HepG2 (cell line): ENCODE results near the gene CPNE4. TPM values are rescaled to one million over a fixed set of nuclear protein-coding genes. Genes with fewer than 3 reads are reported as not detected.

Experiments used
- ATAC-seq: fragments of 200-7000 bp; cut with Tn5 transposase; 3 replicates; pipeline ENCODE4 v1.9.1; 2020; ENCODE audit warnings: mild to moderate bottlenecking, moderate library complexity
- BruUV-seq: library from RNA; stranded (reverse); fragments of 400-500 nt; replicated peaks from 2 replicates; lab custom pipeline; 2021; lab: Mats Ljungman, UMichigan
- CTCF ChIA-PET: fragments of 300-600 bp; formaldehyde crosslinking; extraction: SDS; loops from one replicate; lab custom pipeline; 2021; ENCODE audit warnings: low total read pairs, inconsistent platforms, low intra/inter-chr PET ratio; lab: Yijun Ruan, JAX
- POLR2A ChIA-PET: fragments of 350-600 bp; sonication (Branson Sonifier 250); formaldehyde crosslinking; loops from one replicate; lab custom pipeline; 2020; ENCODE audit warnings: antibody characterized with exemption, inconsistent platforms; lab: Yijun Ruan, JAX
- DNase-seq: peaks from one replicate; pipeline ENCODE4 v3.0.0-alpha.2; 2015; ENCODE audit warnings: low spot score
- FAIRE-seq: peaks from 3 replicates; lab custom pipeline; 2011; peaks lifted over from hg19 to GRCh38; lab: Jason Lieb, UNC
- H2AFZ ChIP-seq: one replicate; pipeline ENCODE4 v1.6.1; 2011; ENCODE audit warnings: low read length, inconsistent platforms
- H3K27ac ChIP-seq: fragments of 300-600 bp; 3 replicates; pipeline ENCODE4 v1.8.0; 2011; ENCODE audit warnings: mixed run types, mild to moderate bottlenecking, mixed read lengths, low read length, inconsistent platforms; ENCODE audit not compliant: insufficient read depth; ENCODE audit errors: extremely low read length
- H3K27me3 ChIP-seq, 2 experiments: fragments of 200-600 bp in 1 of 2; 2 replicates in 1 of 2; 3 replicates in 1 of 2; pipeline versions ENCODE4 v1.6.0 to v1.8.0; 2011; ENCODE audit warnings: low read length in 2 of 2, mild to moderate bottlenecking in 2 of 2, moderate library complexity in 2 of 2, inconsistent platforms in 1 of 2; ENCODE audit not compliant: insufficient read depth in 2 of 2, control insufficient read depth in 1 of 2
- H3K36me3 ChIP-seq, 2 experiments: fragments of 200-600 bp in 1 of 2; replicated peaks in 1 of 2; 2 replicates in 1 of 2; 3 replicates in 1 of 2; pipeline versions ENCODE4 v1.5.1 to v1.8.0; 2011; ENCODE audit warnings: low read length in 2 of 2, inconsistent platforms in 1 of 2; ENCODE audit not compliant: insufficient read depth in 2 of 2, control insufficient read depth in 1 of 2
- H3K4me1 ChIP-seq: 2 replicates; pipeline ENCODE4 v1.5.1; 2012; ENCODE audit warnings: low read length, inconsistent platforms; ENCODE audit not compliant: insufficient read depth
- H3K4me2 ChIP-seq: 2 replicates; pipeline ENCODE4 v1.6.0; 2011; ENCODE audit warnings: low read depth, low read length, inconsistent platforms
- H3K4me3 ChIP-seq, 3 experiments: fragments of 200-600 bp in 1 of 3; sonication (generic), shearing (Covaris generic) in 1 of 3; replicated peaks in 1 of 3; 2 replicates each; pipeline ENCODE4 v1.5.1; 2011 to 2016; ENCODE audit warnings: low read length in 3 of 3, inconsistent platforms in 2 of 3, low read depth in 2 of 3, mild to moderate bottlenecking in 2 of 3, control low read depth in 1 of 3, mixed read lengths in 1 of 3; ENCODE audit not compliant: insufficient read depth in 1 of 3
- H3K79me2 ChIP-seq: one replicate; pipeline ENCODE4 v1.6.1; 2011; ENCODE audit warnings: low read length, inconsistent platforms; ENCODE audit not compliant: insufficient read depth
- H3K9ac ChIP-seq: 2 replicates; pipeline ENCODE4 v1.6.0; 2011; ENCODE audit warnings: mild to moderate bottlenecking, low read depth, low read length, inconsistent platforms; ENCODE audit not compliant: insufficient read depth
- H3K9me3 ChIP-seq: 2 replicates; pipeline ENCODE4 v1.5.1; 2012; ENCODE audit warnings: mild to moderate bottlenecking, low read length
- H4K20me1 ChIP-seq: 2 replicates; pipeline ENCODE4 v1.6.0; 2011; ENCODE audit warnings: inconsistent platforms, mild to moderate bottlenecking, low read length, moderate library complexity; ENCODE audit not compliant: insufficient read depth
- IRX3 ChIP-seq: sonication (generic); formaldehyde crosslinking; IDR thresholded peaks from 2 replicates; pipeline ENCODE4 v1.8.1; 2023; ENCODE audit warnings: mild to moderate bottlenecking, low read depth, missing genetic modification reagents, borderline replicate concordance
- MLLT10 ChIP-seq: sonication (generic); formaldehyde crosslinking; IDR thresholded peaks from 2 replicates; pipeline ENCODE4 v1.4.0; 2020; ENCODE audit warnings: missing genetic modification reagents
- NR2C2 ChIP-seq: sonication (generic); formaldehyde crosslinking; IDR thresholded peaks from 2 replicates; pipeline ENCODE4 v1.4.0; 2020; ENCODE audit warnings: missing genetic modification reagents, mild to moderate bottlenecking, moderate library complexity, borderline replicate concordance
- NR3C1 ChIP-seq: sonication (generic); formaldehyde crosslinking; IDR thresholded peaks from 2 replicates; pipeline ENCODE4 v1.4.0; 2020; ENCODE audit warnings: missing genetic modification reagents
- PAX8 ChIP-seq: sonication (generic); formaldehyde crosslinking; IDR thresholded peaks from 2 replicates; pipeline ENCODE4 v1.8.0; 2022; ENCODE audit warnings: mild to moderate bottlenecking, missing genetic modification reagents, borderline replicate concordance
- POLR2AphosphoS2 ChIP-seq: IDR thresholded peaks from 2 replicates; pipeline ENCODE4 v1.6.1; 2011; ENCODE audit warnings: low read depth, low read length, improper control_type of control experiment
- REXO4 ChIP-seq: sonication (generic); formaldehyde crosslinking; IDR thresholded peaks from 2 replicates; pipeline ENCODE4 v1.8.0; 2022; ENCODE audit warnings: missing genetic modification reagents, mild to moderate bottlenecking, borderline replicate concordance
- RXRB ChIP-seq: IDR thresholded peaks from 2 replicates; pipeline ENCODE4 v1.6.1; 2016; ENCODE audit warnings: borderline replicate concordance, missing genetic modification reagents, missing compliant biosample characterization
- SMAD1 ChIP-seq: sonication (generic); formaldehyde crosslinking; IDR thresholded peaks from 2 replicates; pipeline ENCODE4 v1.4.0; 2020; ENCODE audit warnings: missing genetic modification reagents, low read depth, mild to moderate bottlenecking, borderline replicate concordance
- ZMYM4 ChIP-seq: sonication (generic); formaldehyde crosslinking; IDR thresholded peaks from 2 replicates; pipeline ENCODE4 v1.8.1; 2023; ENCODE audit warnings: mild to moderate bottlenecking, missing genetic modification reagents
- ZNF234 ChIP-seq: sonication (generic); formaldehyde crosslinking; conservative IDR thresholded peaks from 2 replicates; pipeline ENCODE4 v1.5.1; 2020; ENCODE audit warnings: mild to moderate bottlenecking, missing genetic modification reagents
- ZNF317 ChIP-seq: sonication (generic); formaldehyde crosslinking; IDR thresholded peaks from 2 replicates; pipeline ENCODE4 v1.5.0; 2020; ENCODE audit warnings: mild to moderate bottlenecking, missing genetic modification reagents
- ZNF326 ChIP-seq: sonication (generic); formaldehyde crosslinking; IDR thresholded peaks from 2 replicates; pipeline ENCODE4 v1.4.0; 2020; ENCODE audit warnings: missing genetic modification reagents, borderline replicate concordance
- ZNF496 ChIP-seq: sonication (generic); formaldehyde crosslinking; IDR thresholded peaks from 2 replicates; pipeline ENCODE4 v1.8.1; 2023; ENCODE audit warnings: mild to moderate bottlenecking, moderate library complexity, missing genetic modification reagents; ENCODE audit not compliant: insufficient replicate concordance
- ZNF619 ChIP-seq: sonication (generic); formaldehyde crosslinking; IDR thresholded peaks from 2 replicates; pipeline ENCODE4 v1.4.0; 2020; ENCODE audit warnings: mild to moderate bottlenecking, missing genetic modification reagents
- ZNF639 ChIP-seq: conservative IDR thresholded peaks from 2 replicates; pipeline ENCODE4 v1.6.1; 2018; ENCODE audit warnings: missing genetic modification reagents
- ZNF740 ChIP-seq: sonication (generic); formaldehyde crosslinking; IDR thresholded peaks from 2 replicates; pipeline ENCODE4 v1.4.0; 2020; ENCODE audit warnings: missing genetic modification reagents
- WGBS: methylation state at CpG from one replicate; pipeline ENCODE4 v1.1.6; 2017; ENCODE audit warnings: low lambda C conversion rate; 5-methylcytosine and 5-hydroxymethylcytosine counted together
- in situ Hi-C: cut with HindIII; loops from 2 replicates; pipeline ENCODE4 v1.10.0; 2017; ENCODE audit warnings: low pct_unique_long_range_greater_than_20kb; ENCODE audit not compliant: extremely low pct_ligation_motif_present
- intact Hi-C: fragments of 100-400 bp; cut with micrococcal nuclease; formaldehyde crosslinking; loops from one replicate; pipeline ENCODE4 v1.10.0; 2022; ENCODE audit not compliant: unreplicated experiment
- polyA plus RNA-seq, 8 experiments: library from polyadenylated mRNA; depleted of rRNA in 3 of 8; stranded (reverse) in 7 of 8; unstranded in 1 of 8; fragments of >200 nt; fragmentation: Illumina TruSeq in 4 of 8; extraction: Trizol in 4 of 8; gene quantifications; 2 replicates each; pipeline versions ENCODE4 v1.2.1 to v1.2.3, GENCODE V29; 2011 to 2016; ENCODE audit warnings: low read depth in 4 of 8, missing spikeins in 1 of 8, mixed read lengths in 1 of 8; ENCODE audit not compliant: insufficient read depth in 1 of 8
- total RNA-seq, 5 experiments: library from RNA; depleted of rRNA; stranded (reverse); fragments of >200 nt; fragmentation: Illumina TruSeq; extraction: Trizol; gene quantifications; 2 replicates each; pipeline ENCODE4 v1.2.3, GENCODE V29; 2016; ENCODE audit warnings: low read depth in 1 of 5

CPNE4 gene
- total and polyA plus RNA-seq, 2 of the 13 experiments (the other 11 are each of a cell fraction or from before 2014, with no cell fraction given): not detected

GRCh38 chr3:131540821-131541220 lies 494.0 kb downstream of the CPNE4 start:
- Histone ChIP-seq H3K4me2 (no peak overlapping the region), H3K27ac (no peak overlapping the region), H3K79me2 (no peaks in the 10 kb centered on the region), H2AFZ (no peak overlapping the region), H3K4me3 (no peak overlapping the region), H3K9me3 (no peaks in the 10 kb centered on the region)
- CTCF ChIA-PET: no interaction called here
- DNase-seq: no peak
- intact Hi-C loops (no loop called here), in situ Hi-C loops (no loop called here)
- no peak for TF ChIP-seq RXRB (CRISPR knock-in tag)
- TF ChIP-seq SMAD1: no peak
- no peak for TF ChIP-seq NR3C1 (CRISPR knock-in tag)
- no peak for TF ChIP-seq ZNF639 (CRISPR knock-in tag)
- TF ChIP-seq ZNF619 (CRISPR knock-in tag): no peak
- TF ChIP-seq IRX3 (CRISPR knock-in tag): no peak
- no peak for TF ChIP-seq ZNF317 (CRISPR knock-in tag)
- TF ChIP-seq ZNF496 (CRISPR knock-in tag): no peak
- no peak for TF ChIP-seq ZNF326 (CRISPR knock-in tag)
- no peak for TF ChIP-seq REXO4 (CRISPR knock-in tag)
- no peak for TF ChIP-seq ZMYM4
- no peak for TF ChIP-seq MLLT10 (CRISPR knock-in tag)
- no peak for TF ChIP-seq ZNF234 (CRISPR knock-in tag)
- TF ChIP-seq ZNF740: no peak
- no peak for TF ChIP-seq PAX8 (CRISPR knock-in tag)
- no peak for TF ChIP-seq POLR2AphosphoS2
- TF ChIP-seq NR2C2 (CRISPR knock-in tag): no peak
- TF ChIP-seq, all 625 proteins: peak for 0
- POLR2A ChIA-PET: no interaction called here
- FAIRE-seq (no peak), ATAC-seq (no peak)
- Histone ChIP-seq H3K9ac (no peak overlapping the region), H3K4me1 (no peaks in the 10 kb centered on the region), H4K20me1 (no peaks in the 10 kb centered on the region), H3K36me3 (no peaks in the 10 kb centered on the region), H3K27me3 (no peaks in the 10 kb centered on the region)
- WGBS: 21% methylated on average over 2 of the region's 2 CpGs
- BruUV-seq: no TSS peak
